ENCODE measurements around the gene ACOT11. TPM values are rescaled to one million over a fixed set of nuclear protein-coding genes. Genes with fewer than 3 reads are reported as not detected.
A peak's percentile ranks its signal among the peaks of the same experiment; 100 is the strongest.

ACOT11 gene
- total RNA-seq, result 1.7 and 2.2 TPM in 2 replicates
- long read RNA-seq, partial matches to known transcripts, result 0 of 2 reads
- long read RNA-seq, other reads (novel, unspliced or antisense), result 2 of 2 reads

DNA sequence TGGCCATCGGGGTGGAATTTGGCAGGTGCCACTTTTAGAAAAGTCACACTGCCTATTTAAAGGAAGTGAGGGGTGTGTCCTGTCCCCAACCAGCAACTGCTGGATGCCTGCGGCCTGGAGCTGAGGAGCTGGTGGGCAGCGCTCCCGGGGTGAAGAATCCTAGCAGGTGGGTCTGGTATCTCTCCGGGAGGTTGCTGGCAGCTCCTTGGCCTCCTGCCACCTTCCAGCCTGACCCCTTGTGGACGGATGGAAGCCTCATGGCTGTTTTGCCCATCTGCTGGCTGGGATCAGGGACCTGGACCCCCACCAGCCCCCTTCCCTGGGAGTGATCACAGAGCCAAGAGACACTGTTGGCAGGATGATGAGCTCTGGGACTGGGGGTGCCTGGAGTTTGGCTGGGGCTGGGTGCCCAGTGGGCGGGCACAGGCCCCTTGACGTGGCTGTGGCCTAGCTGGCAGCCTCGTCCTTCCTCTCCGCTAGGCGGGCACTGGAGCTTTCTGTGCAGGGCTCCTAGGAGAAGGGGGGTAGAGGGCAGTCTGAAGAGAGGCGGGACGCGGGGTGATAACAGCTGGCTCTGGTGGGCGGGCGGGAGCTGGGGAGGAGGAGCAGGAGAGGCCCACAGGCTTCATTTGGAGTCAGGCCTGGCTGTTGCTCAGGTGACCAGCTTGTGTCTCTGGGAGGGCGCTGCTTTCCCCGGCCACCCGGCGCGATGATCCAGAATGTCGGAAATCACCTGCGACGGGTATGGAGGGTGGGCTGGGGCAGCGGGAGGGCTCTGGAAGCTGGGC is at the start of gene ACOT11:
Gene ACOT11 (plus strand): TSS at position 628 of the 788 bp plus-strand sequence. CDS start 82 bp downstream, at position 710.
- Mint-ChIP-seq H3K4me1 (ENCODE audit: low read depth) (peaks cover 5% of the 10 kb centered on the region), H3K36me3 (ENCODE audit: insufficient read depth) (no peaks in the 10 kb centered on the region), H3K4me3 (ENCODE audit: low read depth) (no peak within 1 kb of the TSS), H3K9me3 (ENCODE audit: low read depth) (no peaks in the 10 kb centered on the region), H3K27me3 (peaks cover 35% of the 10 kb centered on the region), H3K27ac (no peak within 1 kb of the TSS)
- TF ChIP-seq, protein P1, sequence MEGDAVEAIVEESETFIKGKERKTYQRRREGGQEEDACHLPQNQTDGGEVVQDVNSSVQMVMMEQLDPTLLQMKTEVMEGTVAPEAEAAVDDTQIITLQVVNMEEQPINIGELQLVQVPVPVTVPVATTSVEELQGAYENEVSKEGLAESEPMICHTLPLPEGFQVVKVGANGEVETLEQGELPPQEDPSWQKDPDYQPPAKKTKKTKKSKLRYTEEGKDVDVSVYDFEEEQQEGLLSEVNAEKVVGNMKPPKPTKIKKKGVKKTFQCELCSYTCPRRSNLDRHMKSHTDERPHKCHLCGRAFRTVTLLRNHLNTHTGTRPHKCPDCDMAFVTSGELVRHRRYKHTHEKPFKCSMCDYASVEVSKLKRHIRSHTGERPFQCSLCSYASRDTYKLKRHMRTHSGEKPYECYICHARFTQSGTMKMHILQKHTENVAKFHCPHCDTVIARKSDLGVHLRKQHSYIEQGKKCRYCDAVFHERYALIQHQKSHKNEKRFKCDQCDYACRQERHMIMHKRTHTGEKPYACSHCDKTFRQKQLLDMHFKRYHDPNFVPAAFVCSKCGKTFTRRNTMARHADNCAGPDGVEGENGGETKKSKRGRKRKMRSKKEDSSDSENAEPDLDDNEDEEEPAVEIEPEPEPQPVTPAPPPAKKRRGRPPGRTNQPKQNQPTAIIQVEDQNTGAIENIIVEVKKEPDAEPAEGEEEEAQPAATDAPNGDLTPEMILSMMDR (IDR thresholded peaks at IDR 0.05; ENCODE audit: unreplicated experiment), result peak; percentile 19
- DNase-seq (ENCODE audit: low spot score, unreplicated experiment), result no peak

DNA sequence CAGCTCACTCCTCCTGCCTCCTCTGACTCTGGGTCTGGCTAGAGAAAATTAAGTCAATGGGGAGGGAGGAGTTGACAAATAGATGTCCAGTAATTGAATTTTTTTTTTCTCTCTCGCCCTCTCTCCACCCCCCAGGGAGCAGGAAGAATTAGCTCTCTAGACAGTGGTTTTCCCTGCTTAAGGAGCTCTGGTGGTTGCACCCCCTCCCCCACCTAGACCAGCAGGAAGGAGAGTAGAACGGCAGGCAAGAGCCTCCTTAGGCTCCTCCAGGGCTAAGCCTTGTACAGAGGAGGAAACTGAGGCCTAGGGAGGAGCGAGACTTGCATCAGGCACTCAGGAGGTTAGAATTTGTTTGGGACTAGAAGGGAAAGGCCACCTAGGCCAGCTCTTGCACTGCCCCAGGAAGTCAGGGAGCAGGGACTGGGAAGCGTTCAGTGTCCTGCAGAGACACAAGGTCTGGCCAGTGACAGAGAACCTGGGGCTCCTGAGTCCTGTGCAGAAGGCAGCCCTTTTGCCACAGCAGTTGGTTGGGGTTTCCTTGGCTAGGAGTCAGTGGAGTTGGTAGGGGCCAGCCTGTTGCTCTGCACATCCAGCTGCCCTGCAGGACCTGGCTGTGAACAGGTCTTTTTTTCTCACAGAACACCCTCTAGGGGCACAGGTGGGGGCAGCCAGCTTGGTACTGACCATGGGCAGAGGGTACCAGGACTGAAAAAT is 49.5 kb upstream of the ACOT11 start:
- H3K4me3 Mint-ChIP-seq (ENCODE audit: low read depth), result peak overlapping the region; percentile 42
- H3K9me3 Mint-ChIP-seq (ENCODE audit: low read depth), result no peaks in the 10 kb centered on the region
- no peak for DNase-seq (ENCODE audit: low spot score, unreplicated experiment)
- peaks cover 42% of the 10 kb centered on the region for H3K27me3 Mint-ChIP-seq
- TF ChIP-seq, protein P1 (IDR thresholded peaks at IDR 0.05; ENCODE audit: unreplicated experiment), result no peak
- peaks cover 7% of the 10 kb centered on the region for H3K4me1 Mint-ChIP-seq (ENCODE audit: low read depth)
- no peak overlapping the region for H3K27ac Mint-ChIP-seq
- no peaks in the 10 kb centered on the region for H3K36me3 Mint-ChIP-seq (ENCODE audit: insufficient read depth)

DNA sequence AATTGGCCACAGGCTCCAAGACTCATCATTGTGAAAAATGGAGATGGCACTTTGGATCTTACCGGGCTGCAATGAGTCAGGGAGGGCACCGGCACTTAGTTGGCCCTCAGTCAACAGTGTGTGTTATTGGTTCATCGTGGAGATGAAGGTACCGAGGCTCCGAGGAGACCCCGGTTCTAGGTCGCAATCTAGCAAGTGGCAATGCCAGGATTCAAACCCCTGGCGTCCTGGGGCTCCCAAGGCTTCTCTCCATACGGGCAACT is 49.0 kb upstream of the ACOT11 start:
- H3K4me1 Mint-ChIP-seq (ENCODE audit: low read depth), result peaks cover 7% of the 10 kb centered on the region
- peaks cover 42% of the 10 kb centered on the region for H3K27me3 Mint-ChIP-seq
- DNase-seq (ENCODE audit: low spot score, unreplicated experiment), result no peak
- H3K9me3 Mint-ChIP-seq (ENCODE audit: low read depth), result no peaks in the 10 kb centered on the region
- TF ChIP-seq, protein P1 (IDR thresholded peaks at IDR 0.05; ENCODE audit: unreplicated experiment), result no peak
- H3K27ac Mint-ChIP-seq, result no peak overlapping the region
- no peaks in the 10 kb centered on the region for H3K36me3 Mint-ChIP-seq (ENCODE audit: insufficient read depth)
- H3K4me3 Mint-ChIP-seq (ENCODE audit: low read depth), result peak overlapping the region; percentile 42

DNA sequence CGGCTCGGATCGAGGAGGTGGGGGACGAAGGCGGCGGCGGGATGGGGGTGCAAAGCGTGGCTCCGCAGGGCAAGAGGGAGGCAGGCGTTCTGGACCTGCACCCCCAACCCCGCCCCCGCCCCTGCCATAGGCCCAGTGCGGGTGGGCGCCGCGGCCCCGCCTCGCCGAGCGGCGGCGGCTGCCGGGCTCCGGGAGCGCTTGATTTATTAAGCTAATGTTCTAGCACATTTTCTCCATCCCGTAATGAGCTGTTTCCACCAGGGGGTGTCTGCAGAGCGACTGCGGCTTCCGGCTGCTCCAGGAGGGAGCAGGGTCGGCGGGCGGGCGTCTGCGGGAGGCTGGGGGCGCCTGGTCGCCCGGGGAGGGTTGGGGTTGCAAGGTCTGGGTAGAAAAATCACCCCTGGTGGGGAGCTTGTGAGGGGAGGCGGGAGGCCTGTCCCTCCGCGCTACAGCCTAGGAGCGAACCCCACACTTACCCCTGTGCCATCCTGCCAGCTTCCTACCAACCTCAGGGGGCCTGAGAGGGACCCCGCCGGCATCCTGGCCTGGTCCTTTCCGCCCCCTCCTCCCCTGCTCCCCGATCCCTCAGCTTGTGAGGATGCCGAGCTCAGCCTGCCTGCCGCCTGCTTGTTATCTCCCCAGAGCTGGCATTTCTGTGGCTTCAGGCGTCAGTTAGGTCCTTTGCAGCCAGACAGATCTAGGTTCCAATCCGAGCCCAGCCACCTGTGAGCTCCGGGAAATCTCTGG is 48.5 kb upstream of the ACOT11 start:
- Mint-ChIP-seq H3K9me3 (ENCODE audit: low read depth) (no peaks in the 10 kb centered on the region), H3K4me3 (ENCODE audit: low read depth) (peak overlapping the region; percentile 58), H3K4me1 (ENCODE audit: low read depth) (peaks cover 7% of the 10 kb centered on the region), H3K27me3 (peaks cover 42% of the 10 kb centered on the region), H3K27ac (no peak overlapping the region), H3K36me3 (ENCODE audit: insufficient read depth) (no peaks in the 10 kb centered on the region)
- TF ChIP-seq, protein P1 (IDR thresholded peaks at IDR 0.05; ENCODE audit: unreplicated experiment), result peak; percentile 59
- DNase-seq (ENCODE audit: low spot score, unreplicated experiment), result peak; percentile 44

DNA sequence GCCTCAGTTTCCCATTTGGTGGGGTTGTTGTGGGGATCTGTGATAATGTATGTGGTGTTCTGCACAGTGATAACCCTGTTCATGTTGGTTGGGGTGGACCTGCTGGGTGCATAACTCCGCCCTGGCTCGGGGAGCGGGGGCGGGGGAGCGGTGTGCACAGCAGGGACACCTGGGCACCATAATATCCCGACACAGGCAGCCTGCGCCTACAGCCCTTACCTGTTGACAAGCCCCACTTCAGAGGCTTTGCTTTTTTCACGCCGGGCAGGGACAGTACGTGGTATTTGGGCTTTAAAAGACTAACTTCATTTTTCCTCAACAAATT is 48.0 kb upstream of the ACOT11 start:
- H3K27ac Mint-ChIP-seq, result no peak overlapping the region
- no peak for DNase-seq (ENCODE audit: low spot score, unreplicated experiment)
- H3K27me3 Mint-ChIP-seq, result peaks cover 42% of the 10 kb centered on the region
- H3K9me3 Mint-ChIP-seq (ENCODE audit: low read depth), result no peaks in the 10 kb centered on the region
- H3K4me3 Mint-ChIP-seq (ENCODE audit: low read depth), result peak overlapping the region; percentile 58
- H3K36me3 Mint-ChIP-seq (ENCODE audit: insufficient read depth), result no peaks in the 10 kb centered on the region
- TF ChIP-seq, protein P1 (IDR thresholded peaks at IDR 0.05; ENCODE audit: unreplicated experiment), result no peak
- peaks cover 7% of the 10 kb centered on the region for H3K4me1 Mint-ChIP-seq (ENCODE audit: low read depth)

All from progenitor cell of endocrine pancreas (in vitro differentiated cells).